ENCODE data around the gene WBP2. TPM values are rescaled to one million over a fixed set of nuclear protein-coding genes. Genes with fewer than 3 reads are reported as not detected.
A peak's percentile ranks its signal among the peaks of the same experiment; 100 is the strongest.

WBP2 gene
- total and polyA plus RNA-seq, 9 of the 15 experiments (the other 6 are each of a cell fraction or from before 2014, with no cell fraction given), result 2.2 to 74.3 (median 20.0) TPM

- TF ChIP-seq ZBTB9 (CRISPR knock-in tag; IDR thresholded peaks at IDR 0.05) (no peak), SNRNP70 (optimal IDR thresholded peaks at IDR 0.05; ENCODE audit: low read depth, low read length) (no peak), MYNN (IDR thresholded peaks at IDR 0.05) (no peak), MYNN (CRISPR knock-in tag; IDR thresholded peaks at IDR 0.05) (no peak), CUX1 (CRISPR knock-in tag; IDR thresholded peaks at IDR 0.05) (no peak), MXI1 (IDR thresholded peaks at IDR 0.05; ENCODE audit: low read depth, low read length) (no peak), ILK (tag; IDR thresholded peaks at IDR 0.05; ENCODE audit: borderline replicate concordance, low read depth) (no peak), NFE2 (IDR thresholded peaks at IDR 0.05; ENCODE audit: low read depth) (peak; percentile 66), ZBTB1 (CRISPR knock-in tag; IDR thresholded peaks at IDR 0.05; ENCODE audit: borderline replicate concordance, low read depth) (no peak), CREM (IDR thresholded peaks at IDR 0.05; ENCODE audit: low read depth) (no peak)
Observed at GRCh38 chr17:75878174-75878998, 23.3 kb upstream of the WBP2 start, which contains the start of gene TRIM47 (continued).

Measured in K562 (cell line).